Lung (tissue), 16 donors: Measurements from ENCODE around the gene IGSF11. TPM values are rescaled to one million over a fixed set of nuclear protein-coding genes. Genes with fewer than 3 reads are reported as not detected.
"Not testable (repeated sequence)": the region's sequence is repeated elsewhere in the genome, so short reads cannot be mapped to it uniquely, and the experiment has no call there.

Experiments
- ATAC-seq: fragments of 200-7000 bp; cut with Tn5 transposase; one replicate; pipeline ENCODE4 v1.9.1; 2020; ENCODE audit warnings: moderate number of reproducible peaks; ENCODE audit not compliant: insufficient read depth, low FRiP score
- DNase-seq, 3 donors: peaks; one replicate each; pipeline ENCODE4 v3.0.0-alpha.2; 2013 to 2017
- H3K27ac ChIP-seq, 2 donors: one replicate each; pipeline ENCODE4 v1.5.1; 2013; ENCODE audit warnings: mild to moderate bottlenecking in 2 of 2, moderate library complexity in 2 of 2, control low read depth in 1 of 2, inconsistent platforms in 1 of 2, low read depth in 1 of 2, low read length in 1 of 2
- H3K27me3 ChIP-seq, 3 donors: one replicate each; pipeline ENCODE4 v1.5.1; 2013; ENCODE audit warnings: low read length in 2 of 3; ENCODE audit not compliant: control insufficient read depth in 3 of 3, insufficient read depth in 3 of 3
- H3K36me3 ChIP-seq, 4 donors: one replicate each; pipeline ENCODE4 v1.5.1; 2013; ENCODE audit warnings: low read length in 4 of 4, mild to moderate bottlenecking in 1 of 4, moderate library complexity in 1 of 4; ENCODE audit not compliant: control insufficient read depth in 4 of 4, insufficient read depth in 4 of 4
- H3K4me1 ChIP-seq, 5 donors: one replicate each; pipeline ENCODE4 v1.5.1; 2013; ENCODE audit warnings: low read length in 5 of 5, mild to moderate bottlenecking in 2 of 5, moderate library complexity in 1 of 5; ENCODE audit not compliant: control insufficient read depth in 5 of 5, insufficient read depth in 5 of 5
- H3K4me3 ChIP-seq: one replicate; pipeline ENCODE4 v1.5.1; 2013; ENCODE audit warnings: mild to moderate bottlenecking, control low read depth, moderate library complexity
- H3K9ac ChIP-seq, 2 donors: one replicate each; pipeline ENCODE4 v1.5.1; 2013; ENCODE audit warnings: low read length in 2 of 2, control low read depth in 1 of 2; ENCODE audit not compliant: insufficient read depth in 1 of 2
- H3K9me3 ChIP-seq, 4 donors: one replicate each; pipeline ENCODE4 v1.5.1; 2013; ENCODE audit warnings: low read length in 3 of 4, mild to moderate bottlenecking in 1 of 4, moderate library complexity in 1 of 4; ENCODE audit not compliant: control insufficient read depth in 4 of 4, insufficient read depth in 3 of 4
- WGBS, 2 donors: extraction: QIAGEN DNeasy Blood & Tissue Kit; methylation state at CpG; one replicate each; pipeline ENCODE4 v1.1.7; 2013; 5-methylcytosine and 5-hydroxymethylcytosine counted together
- long read RNA-seq, 5 donors: transcript quantifications; one replicate each; lab custom pipeline, GENCODE V29; 2026
- polyA plus RNA-seq, 2 donors: library from polyadenylated mRNA; stranded (reverse); fragments of 200-250 nt; gene quantifications; one replicate each; pipeline ENCODE4 v1.2.1, GENCODE V29; 2013
- total RNA-seq, 2 donors: library from RNA; depleted of rRNA in 1 of 2; stranded (reverse); fragments of >200 nt in 1 of 2; gene quantifications; one replicate each; pipeline ENCODE4 v1.2.1, GENCODE V29; 2014 to 2021
- TF ChIP-seq, protein P1 (sequence below): IDR thresholded peaks from 2 replicates; pipeline ENCODE4 v1.5.1; 2012; ENCODE audit warnings: mild to moderate bottlenecking; ENCODE audit errors: control extremely low read depth, extremely low read depth
- donor health status: control.
- donor health status: control.
- donor health status: Bipolar disorder and iron deficiency.
- donor health status: healthy.
- donor health status: DM: yes; HTN: yes; CAD: no.

IGSF11 gene
- total RNA-seq (under 1 TPM; 0.77 to 0.94 TPM), polyA plus RNA-seq (under 1 TPM; 0.07 to 0.14 TPM)
- long read RNA-seq, donor 1, result 0 reads
- long read RNA-seq, donor 2, result 0 reads
- long read RNA-seq, donor 3, result 0 reads
- long read RNA-seq, donor 4, result 0 reads
- long read RNA-seq, donor 5, result 0 reads

DNA sequence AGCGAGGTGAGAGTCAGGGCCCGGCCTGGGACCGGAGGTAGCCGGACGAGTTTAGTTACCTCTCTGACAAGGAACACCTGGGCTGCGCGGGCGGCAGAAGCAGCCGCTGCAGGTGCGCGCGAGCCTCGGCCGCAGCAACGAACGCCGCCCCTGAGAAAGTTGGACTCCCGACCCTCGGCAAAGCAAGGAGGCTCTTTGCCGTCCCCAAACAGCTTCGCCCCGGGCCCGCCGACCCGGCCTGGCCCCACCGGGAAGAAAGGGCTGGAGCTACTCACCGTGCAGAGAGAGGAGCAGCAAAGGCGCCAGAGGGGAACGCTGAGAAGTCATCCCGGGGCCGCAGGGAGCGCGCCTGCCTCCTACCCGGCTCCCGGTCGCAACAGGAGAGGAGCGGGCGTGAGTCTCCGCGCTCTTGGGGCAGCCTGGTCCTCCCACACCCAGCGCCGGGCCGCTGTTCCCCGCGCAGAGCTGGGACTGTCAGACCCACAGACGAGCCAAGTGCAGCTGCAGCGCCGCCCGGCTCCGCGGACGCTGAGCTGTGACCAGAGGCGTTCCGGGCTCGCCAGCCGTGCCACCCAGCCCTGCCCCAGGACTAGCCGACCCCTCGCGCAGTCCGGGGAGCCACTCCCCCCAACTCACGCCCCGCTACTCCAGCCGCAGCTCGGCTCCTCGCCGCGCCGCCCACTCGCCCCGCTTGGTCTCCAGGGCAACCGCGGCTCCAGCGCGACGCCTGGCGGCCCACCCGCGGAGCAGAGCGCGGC, at the start of gene IGSF11:
Gene IGSF11, minus strand, starts transcription at position 591 of the 758 bp plus-strand sequence. Its CDS starts 264 bp downstream, at position 327.
- Histone ChIP-seq H3K36me3 (no peaks in the 10 kb centered on the region), H3K27me3 (peaks cover 3 to 35% (median 21%) of the 10 kb centered on the region in 3 donors), H3K9ac (no peak within 1 kb of the TSS), H3K4me3 (peak within 1 kb of the TSS; percentile 55), H3K9me3 (no peaks in the 10 kb centered on the region), H3K27ac (no peak within 1 kb of the TSS), H3K4me1 (peaks cover 0 to 6% (median 0%) of the 10 kb centered on the region in 5 donors)
- 1% methylated on average over 54 to 80 of the region's 80 CpGs for WGBS, 2 donors
- ATAC-seq (peak; percentile 87), DNase-seq (peak; percentile 82 to 84 (median 83))
- TF ChIP-seq, protein P1, sequence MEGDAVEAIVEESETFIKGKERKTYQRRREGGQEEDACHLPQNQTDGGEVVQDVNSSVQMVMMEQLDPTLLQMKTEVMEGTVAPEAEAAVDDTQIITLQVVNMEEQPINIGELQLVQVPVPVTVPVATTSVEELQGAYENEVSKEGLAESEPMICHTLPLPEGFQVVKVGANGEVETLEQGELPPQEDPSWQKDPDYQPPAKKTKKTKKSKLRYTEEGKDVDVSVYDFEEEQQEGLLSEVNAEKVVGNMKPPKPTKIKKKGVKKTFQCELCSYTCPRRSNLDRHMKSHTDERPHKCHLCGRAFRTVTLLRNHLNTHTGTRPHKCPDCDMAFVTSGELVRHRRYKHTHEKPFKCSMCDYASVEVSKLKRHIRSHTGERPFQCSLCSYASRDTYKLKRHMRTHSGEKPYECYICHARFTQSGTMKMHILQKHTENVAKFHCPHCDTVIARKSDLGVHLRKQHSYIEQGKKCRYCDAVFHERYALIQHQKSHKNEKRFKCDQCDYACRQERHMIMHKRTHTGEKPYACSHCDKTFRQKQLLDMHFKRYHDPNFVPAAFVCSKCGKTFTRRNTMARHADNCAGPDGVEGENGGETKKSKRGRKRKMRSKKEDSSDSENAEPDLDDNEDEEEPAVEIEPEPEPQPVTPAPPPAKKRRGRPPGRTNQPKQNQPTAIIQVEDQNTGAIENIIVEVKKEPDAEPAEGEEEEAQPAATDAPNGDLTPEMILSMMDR, result peak; percentile 32

DNA sequence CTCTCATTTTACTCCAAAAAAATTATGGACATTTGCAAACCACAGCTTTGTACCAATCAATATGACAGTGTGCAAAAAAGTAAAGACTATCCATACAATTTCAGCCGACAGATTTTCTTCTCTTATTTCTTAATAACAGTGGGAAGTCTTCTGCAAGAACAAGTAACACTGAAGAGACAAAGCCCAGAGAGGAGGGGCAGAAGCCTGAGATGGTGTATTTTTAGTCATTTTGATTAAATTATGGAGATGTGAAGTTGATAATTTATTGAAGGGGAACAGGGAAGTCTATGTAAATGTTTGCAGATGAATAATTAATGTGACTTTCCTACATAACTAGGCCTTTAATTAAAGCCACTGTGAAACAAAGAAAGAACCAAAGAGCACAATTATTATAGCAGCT, 45.7 kb upstream of the IGSF11 start:
- no peak for ATAC-seq
- no peak overlapping the region for H3K4me3 ChIP-seq
- no peaks in the 10 kb centered on the region for H3K9me3 ChIP-seq
- H3K9ac ChIP-seq, result no peak overlapping the region
- no peaks in the 10 kb centered on the region for H3K27me3 ChIP-seq
- 86 to 88% methylated on average over 1 of the region's 1 CpG for WGBS, 2 donors
- no peak for DNase-seq
- H3K27ac ChIP-seq, result no peak overlapping the region
- TF ChIP-seq, protein P1, result no peak
- no peaks in the 10 kb centered on the region for H3K36me3 ChIP-seq
- no peaks in the 10 kb centered on the region for H3K4me1 ChIP-seq

DNA sequence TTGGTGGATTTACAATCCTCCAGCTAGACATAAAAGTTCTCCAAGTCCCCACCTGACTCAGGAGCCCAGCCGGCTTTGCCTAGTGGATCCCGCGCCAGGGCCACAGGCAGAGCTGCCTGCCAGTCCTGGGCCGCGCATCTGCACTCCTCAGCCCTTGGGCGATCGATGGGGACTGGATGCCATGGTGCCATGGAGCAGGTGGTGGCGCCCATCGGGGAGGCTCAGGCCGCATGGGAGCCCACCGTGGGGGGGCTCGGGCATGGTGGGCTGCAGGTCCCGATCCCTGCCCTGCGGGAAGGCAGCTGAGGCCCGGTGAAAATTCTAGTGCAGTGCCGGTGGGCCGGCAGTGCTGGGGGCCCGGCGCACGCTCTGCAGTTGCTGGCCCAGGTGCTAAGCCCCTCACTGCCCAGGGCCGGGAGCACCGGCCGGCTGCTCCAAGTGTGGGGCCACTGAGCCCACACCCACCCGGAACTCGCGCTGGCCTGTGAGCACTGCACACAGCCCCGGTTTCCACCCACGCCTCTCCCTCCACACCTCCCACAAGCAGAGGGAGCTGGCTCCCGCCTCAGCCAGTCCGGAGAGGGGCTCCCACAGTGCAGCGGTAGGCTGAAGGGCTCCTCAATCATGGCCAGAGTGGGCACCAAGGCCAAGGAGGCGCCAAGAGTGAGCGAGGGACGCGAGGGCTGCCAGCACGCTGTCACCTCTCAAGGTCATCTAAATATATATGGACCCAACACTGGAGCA, 38.8 kb upstream of the IGSF11 start:
- no peaks in the 10 kb centered on the region for H3K36me3 ChIP-seq
- H3K9ac ChIP-seq, result no peak overlapping the region
- ATAC-seq, result no peak
- H3K4me3 ChIP-seq, result no peak overlapping the region
- TF ChIP-seq, protein P1, result no peak
- WGBS, 2 donors, result 94 to 96% methylated on average over 36 of the region's 36 CpGs
- H3K27ac ChIP-seq, result no peak overlapping the region
- DNase-seq, result no peak
- no peaks in the 10 kb centered on the region for H3K9me3 ChIP-seq
- H3K4me1 ChIP-seq, result no peaks in the 10 kb centered on the region
- H3K27me3 ChIP-seq, result no peaks in the 10 kb centered on the region

DNA sequence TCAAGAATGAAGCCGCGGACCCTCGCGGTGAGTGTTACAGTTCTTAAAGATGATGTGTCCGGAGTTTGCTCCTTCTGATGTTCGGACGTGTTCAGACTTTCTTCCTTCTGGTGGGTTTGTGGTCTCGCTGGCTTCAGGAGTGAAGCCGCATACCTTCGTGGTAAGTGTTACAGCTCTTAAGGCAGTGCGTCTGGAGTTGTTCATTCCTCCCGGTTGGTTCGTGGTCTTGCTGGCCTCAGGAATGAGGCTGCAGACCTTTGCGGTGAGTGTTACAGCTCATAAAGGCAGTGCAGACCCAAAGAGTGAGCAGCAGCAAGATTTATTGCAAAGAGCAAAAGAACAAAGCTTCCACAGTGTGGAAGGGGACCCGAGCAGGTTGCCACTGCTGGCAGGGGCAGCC, 37.8 kb upstream of the IGSF11 start:
- not testable (repeated sequence) for ATAC-seq, H3K36me3 ChIP-seq, H3K4me1 ChIP-seq, H3K9ac ChIP-seq, H3K27ac ChIP-seq, H3K27me3 ChIP-seq, DNase-seq, H3K9me3 ChIP-seq, H3K4me3 ChIP-seq
- 93 to 94% methylated on average over 15 of the region's 15 CpGs for WGBS, 2 donors
